DMS79 (cell line): ENCODE measurements around the gene TIRAP.
"Not testable (repeated sequence)": the region's sequence is repeated elsewhere in the genome, so short reads cannot be mapped to it uniquely, and the experiment has no call there.

Source experiments
- DNase-seq: peaks from one replicate; lab custom pipeline; 2025; lab: John Stamatoyannopoulos, UW

TIRAP gene

GRCh38 chr11:126284829-126285228, 1.9 kb downstream of the TIRAP start:
- peak; percentile 83 for DNase-seq

GRCh38 chr11:126288237-126288636, 5.3 kb downstream of the TIRAP start:
- no peak for DNase-seq

GRCh38 chr11:126290887-126291286, 8.0 kb downstream of the TIRAP start:
- DNase-seq: no peak

GRCh38 chr11:126293726-126294125, 10.8 kb downstream of the TIRAP start:
- no peak for DNase-seq

GRCh38 chr11:126297004-126297403, 14.1 kb downstream of the TIRAP start:
- DNase-seq: no peak

- DNase-seq: peak; percentile 94
These were observed 20.9 kb downstream of the TIRAP start, which contains the start of gene DCPS for GRCh38 chr11:126303623-126304456. DCPS (plus strand) TSS chr11:126304060; CDS start chr11:126304081, 21 bp downstream.

- peak; percentile 47 for DNase-seq
These were observed 21.7 kb downstream of the TIRAP start for GRCh38 chr11:126304457-126305075.

GRCh38 chr11:126305699-126306098, 22.8 kb downstream of the TIRAP start:
- no peak for DNase-seq

GRCh38 chr11:126307706-126308105, 24.8 kb downstream of the TIRAP start:
- DNase-seq: no peak

GRCh38 chr11:126308271-126308671, 25.4 kb downstream of the TIRAP start:
- no peak for DNase-seq

GRCh38 chr11:126308771-126309170, 25.9 kb downstream of the TIRAP start:
- DNase-seq: not testable (repeated sequence)

GRCh38 chr11:126310200-126310991, 27.5 kb downstream of the TIRAP start:
- DNase-seq: peak; percentile 38

- DNase-seq: no peak
These were observed 28.1 kb downstream of the TIRAP start for GRCh38 chr11:126310992-126311310.

- DNase-seq: no peak
These were observed 28.8 kb downstream of the TIRAP start for GRCh38 chr11:126311401-126312291.

- DNase-seq: no peak
These were observed 30.1 kb downstream of the TIRAP start for GRCh38 chr11:126312961-126313360.

- DNase-seq: no peak
These were observed 30.9 kb downstream of the TIRAP start for GRCh38 chr11:126313826-126314225.

GRCh38 chr11:126317432-126317755, 34.5 kb downstream of the TIRAP start:
- DNase-seq: no peak

GRCh38 chr11:126317756-126318573, 35.1 kb downstream of the TIRAP start:
- DNase-seq: peak; percentile 90

GRCh38 chr11:126318574-126319373, 35.9 kb downstream of the TIRAP start:
- DNase-seq: peak; percentile 37

- DNase-seq: no peak
These were observed 36.5 kb downstream of the TIRAP start for GRCh38 chr11:126319374-126319740.
